Liver (tissue), 3 donors: Measurements from ENCODE around the gene H1-8.

Source experiments
- NR2F2 ChIP-seq: IDR thresholded peaks from 2 replicates; pipeline ENCODE4 v1.6.1; 2016; ENCODE audit warnings: antibody characterized with exemption
- RAD21 ChIP-seq, 2 donors: IDR thresholded peaks; 2 replicates each; pipeline ENCODE4 v1.6.1; 2016; ENCODE audit warnings: antibody characterized with exemption in 2 of 2, mild to moderate bottlenecking in 2 of 2
- REST ChIP-seq: IDR thresholded peaks from 2 replicates; pipeline ENCODE4 v1.6.1; 2016; ENCODE audit warnings: antibody characterized with exemption, mild to moderate bottlenecking
- RXRA ChIP-seq, 2 donors: IDR thresholded peaks; 2 replicates each; pipeline ENCODE4 v1.6.1; 2017 to 2018; ENCODE audit warnings: antibody characterized with exemption in 2 of 2, mild to moderate bottlenecking in 1 of 2
- TAF1 ChIP-seq: conservative IDR thresholded peaks from 2 replicates; pipeline ENCODE4 v1.6.1; 2016; ENCODE audit warnings: antibody characterized with exemption, mild to moderate bottlenecking
- TF ChIP-seq, protein P1 (sequence below): fragments of 150-350 bp; IDR thresholded peaks from 2 replicates; pipeline ENCODE4 v1.5.1; 2017; ENCODE audit warnings: improper control_type of control experiment, low read depth, low read length; ENCODE audit not compliant: missing input control
- TF ChIP-seq, protein P2 (sequence below): IDR thresholded peaks from 2 replicates; pipeline ENCODE4 v1.6.1; 2016; ENCODE audit warnings: antibody characterized with exemption
- TF ChIP-seq, protein P3 (sequence below): IDR thresholded peaks from 2 replicates; pipeline ENCODE4 v1.6.1; 2016; ENCODE audit warnings: antibody characterized with exemption
- donor health status: healthy.
- donor health status: healthy.

DNA sequence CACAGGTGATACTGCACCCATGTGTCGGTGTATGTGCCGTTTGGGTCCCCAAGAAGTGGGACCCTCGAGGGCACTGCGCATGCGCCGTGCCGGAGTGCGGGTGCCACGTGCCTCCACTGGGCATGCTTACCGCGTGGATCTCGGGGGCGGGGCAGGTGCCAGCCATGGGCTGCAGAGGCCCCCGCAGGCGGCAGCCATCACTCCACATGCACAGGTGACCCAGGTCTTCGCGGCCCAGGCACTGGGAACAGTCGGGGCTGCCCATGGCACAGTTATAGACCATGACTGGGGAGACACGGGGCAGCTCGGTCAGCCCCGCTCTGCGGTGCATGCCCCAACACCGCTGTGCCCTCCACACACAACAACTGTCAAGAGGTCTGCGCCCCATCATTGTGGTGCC, 31.2 kb downstream of the H1-8 start:
- TF ChIP-seq, protein P1, sequence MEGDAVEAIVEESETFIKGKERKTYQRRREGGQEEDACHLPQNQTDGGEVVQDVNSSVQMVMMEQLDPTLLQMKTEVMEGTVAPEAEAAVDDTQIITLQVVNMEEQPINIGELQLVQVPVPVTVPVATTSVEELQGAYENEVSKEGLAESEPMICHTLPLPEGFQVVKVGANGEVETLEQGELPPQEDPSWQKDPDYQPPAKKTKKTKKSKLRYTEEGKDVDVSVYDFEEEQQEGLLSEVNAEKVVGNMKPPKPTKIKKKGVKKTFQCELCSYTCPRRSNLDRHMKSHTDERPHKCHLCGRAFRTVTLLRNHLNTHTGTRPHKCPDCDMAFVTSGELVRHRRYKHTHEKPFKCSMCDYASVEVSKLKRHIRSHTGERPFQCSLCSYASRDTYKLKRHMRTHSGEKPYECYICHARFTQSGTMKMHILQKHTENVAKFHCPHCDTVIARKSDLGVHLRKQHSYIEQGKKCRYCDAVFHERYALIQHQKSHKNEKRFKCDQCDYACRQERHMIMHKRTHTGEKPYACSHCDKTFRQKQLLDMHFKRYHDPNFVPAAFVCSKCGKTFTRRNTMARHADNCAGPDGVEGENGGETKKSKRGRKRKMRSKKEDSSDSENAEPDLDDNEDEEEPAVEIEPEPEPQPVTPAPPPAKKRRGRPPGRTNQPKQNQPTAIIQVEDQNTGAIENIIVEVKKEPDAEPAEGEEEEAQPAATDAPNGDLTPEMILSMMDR = no peak
- TF ChIP-seq RXRA (IDR thresholded peaks at IDR 0.05) (no peak), RAD21 (IDR thresholded peaks at IDR 0.05) (no peak), REST (no peak), NR2F2 (no peak), TAF1 (no peak)
- TF ChIP-seq, protein P2, sequence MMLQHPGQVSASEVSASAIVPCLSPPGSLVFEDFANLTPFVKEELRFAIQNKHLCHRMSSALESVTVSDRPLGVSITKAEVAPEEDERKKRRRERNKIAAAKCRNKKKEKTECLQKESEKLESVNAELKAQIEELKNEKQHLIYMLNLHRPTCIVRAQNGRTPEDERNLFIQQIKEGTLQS = no peak
- TF ChIP-seq, protein P3, sequence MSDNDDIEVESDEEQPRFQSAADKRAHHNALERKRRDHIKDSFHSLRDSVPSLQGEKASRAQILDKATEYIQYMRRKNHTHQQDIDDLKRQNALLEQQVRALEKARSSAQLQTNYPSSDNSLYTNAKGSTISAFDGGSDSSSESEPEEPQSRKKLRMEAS = no peak
